Stimulated activated memory B cell treated with anti-CD40 and anti-IgM and Interleukin-4, amounts not matched to agents 10 μg/mL and 1 μg/mL and 100 μg/mL, for 72 hours (primary cell): ENCODE data around the gene AASS.
A peak's percentile ranks its signal among the peaks of the same experiment; 100 is the strongest.
"Not testable (repeated sequence)": the region's sequence is repeated elsewhere in the genome, so short reads cannot be mapped to it uniquely, and the experiment has no call there.

Source experiments
- ATAC-seq: fragments of 150-1000 bp; cut with Tn5 transposase; 2 replicates; pipeline ENCODE4 v1.10.0; 2021
- H3K27ac Mint-ChIP-seq: one replicate; pipeline ENCODE4 v1.8.0; 2022; ENCODE audit warnings: mild to moderate bottlenecking, mixed read lengths
- H3K27me3 Mint-ChIP-seq: one replicate; pipeline ENCODE4 v1.8.0; 2022; ENCODE audit warnings: mixed read lengths
- H3K36me3 Mint-ChIP-seq: one replicate; pipeline ENCODE4 v1.8.0; 2022; ENCODE audit warnings: mixed read lengths
- H3K4me1 Mint-ChIP-seq: one replicate; pipeline ENCODE4 v1.8.0; 2022; ENCODE audit warnings: mixed read lengths
- H3K4me3 Mint-ChIP-seq: one replicate; pipeline ENCODE4 v1.8.0; 2022; ENCODE audit warnings: mild to moderate bottlenecking, moderate library complexity, mixed read lengths
- H3K9me3 Mint-ChIP-seq: one replicate; pipeline ENCODE4 v1.8.0; 2022; ENCODE audit warnings: mixed read lengths

Gene AASS

DNA sequence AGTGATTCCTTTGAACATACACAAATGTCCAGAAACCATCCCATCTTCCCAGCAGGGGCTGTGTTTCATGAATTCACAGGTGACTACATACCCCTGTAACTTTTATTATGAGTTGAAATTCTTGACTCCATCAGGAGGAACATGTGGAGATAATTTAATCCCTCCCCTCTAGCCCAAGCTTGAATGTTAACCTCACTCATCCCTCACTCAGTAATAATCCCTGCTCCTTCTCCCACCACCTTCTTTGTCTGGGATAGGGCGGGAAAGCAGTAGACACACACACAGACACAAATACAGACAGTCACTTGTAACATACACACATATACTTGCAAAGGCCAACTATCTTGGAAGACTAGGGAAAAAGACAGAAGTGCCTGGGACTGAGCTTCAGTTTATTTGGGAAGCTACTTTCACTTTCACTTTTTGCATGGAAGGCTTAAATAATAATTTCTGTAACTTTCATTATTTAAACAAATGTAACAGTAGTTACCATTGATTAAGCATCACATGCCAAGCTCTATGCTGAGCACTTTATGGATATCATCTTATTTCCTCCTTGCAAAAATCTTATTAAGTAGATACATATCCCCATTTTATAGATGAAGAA, 7.3 kb downstream of the AASS start:
- H3K27me3 Mint-ChIP-seq: no peaks in the 10 kb centered on the region
- peaks cover 25% of the 10 kb centered on the region for H3K4me1 Mint-ChIP-seq
- no peak overlapping the region for H3K4me3 Mint-ChIP-seq
- no peaks in the 10 kb centered on the region for H3K9me3 Mint-ChIP-seq
- H3K27ac Mint-ChIP-seq: no peak overlapping the region
- H3K36me3 Mint-ChIP-seq: no peaks in the 10 kb centered on the region
- ATAC-seq: no peak

GRCh38 chr7:122136078-122136477, 8.0 kb downstream of the AASS start:
- Mint-ChIP-seq H3K36me3 (no peaks in the 10 kb centered on the region), H3K4me1 (peaks cover 20% of the 10 kb centered on the region), H3K4me3 (no peak overlapping the region), H3K27ac (no peak overlapping the region), H3K27me3 (no peaks in the 10 kb centered on the region), H3K9me3 (no peaks in the 10 kb centered on the region)
- no peak for ATAC-seq

DNA sequence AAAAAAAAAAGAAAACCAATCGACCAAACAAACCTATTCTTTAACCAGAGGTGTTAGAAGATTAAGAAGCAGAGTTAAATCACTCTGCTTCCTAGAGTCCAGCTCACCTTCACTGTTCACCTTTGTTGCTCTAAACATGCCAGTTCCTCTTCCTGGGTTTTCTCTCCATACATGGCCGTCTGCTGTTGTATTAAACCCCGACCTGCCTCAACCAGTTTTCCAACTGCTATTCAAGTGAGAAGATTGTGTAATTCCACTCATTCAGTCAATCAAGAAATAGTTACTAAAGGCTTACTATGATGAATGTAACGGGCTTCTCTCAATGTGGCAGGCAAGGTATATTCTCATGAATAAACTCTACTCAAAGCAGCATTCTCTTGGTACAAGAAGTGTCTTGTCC, 8.8 kb downstream of the AASS start:
- H3K36me3 Mint-ChIP-seq: no peaks in the 10 kb centered on the region
- no peak for ATAC-seq
- H3K4me1 Mint-ChIP-seq: peaks cover 20% of the 10 kb centered on the region
- H3K4me3 Mint-ChIP-seq: no peak overlapping the region
- no peaks in the 10 kb centered on the region for H3K27me3 Mint-ChIP-seq
- no peak overlapping the region for H3K27ac Mint-ChIP-seq
- H3K9me3 Mint-ChIP-seq: no peaks in the 10 kb centered on the region

GRCh38 chr7:122134793-122135192, 9.3 kb downstream of the AASS start:
- not testable (repeated sequence) for H3K27me3 Mint-ChIP-seq, H3K9me3 Mint-ChIP-seq, H3K27ac Mint-ChIP-seq, ATAC-seq, H3K4me3 Mint-ChIP-seq, H3K36me3 Mint-ChIP-seq
- peaks cover 20% of the 10 kb centered on the region for H3K4me1 Mint-ChIP-seq

- H3K27ac Mint-ChIP-seq: no peak overlapping the region
- no peaks in the 10 kb centered on the region for H3K27me3 Mint-ChIP-seq
- H3K4me1 Mint-ChIP-seq: peaks cover 20% of the 10 kb centered on the region
- H3K36me3 Mint-ChIP-seq: no peaks in the 10 kb centered on the region
- H3K9me3 Mint-ChIP-seq: no peaks in the 10 kb centered on the region
- no peak for ATAC-seq
- H3K4me3 Mint-ChIP-seq: no peak overlapping the region
Observed at GRCh38 chr7:122133477-122133876, 10.6 kb downstream of the AASS start.

- H3K4me1 Mint-ChIP-seq: peaks cover 13% of the 10 kb centered on the region
- H3K27ac Mint-ChIP-seq: no peak overlapping the region
- no peaks in the 10 kb centered on the region for H3K27me3 Mint-ChIP-seq
- ATAC-seq: no peak
- no peaks in the 10 kb centered on the region for H3K36me3 Mint-ChIP-seq
- no peaks in the 10 kb centered on the region for H3K9me3 Mint-ChIP-seq
- no peak overlapping the region for H3K4me3 Mint-ChIP-seq
Observed at GRCh38 chr7:122132341-122132740, 11.7 kb downstream of the AASS start.

GRCh38 chr7:122123746-122124145, 20.3 kb downstream of the AASS start:
- H3K4me3 Mint-ChIP-seq: no peak overlapping the region
- ATAC-seq: no peak
- no peaks in the 10 kb centered on the region for H3K4me1 Mint-ChIP-seq
- H3K27me3 Mint-ChIP-seq: no peaks in the 10 kb centered on the region
- peaks cover 4% of the 10 kb centered on the region for H3K36me3 Mint-ChIP-seq
- H3K9me3 Mint-ChIP-seq: no peaks in the 10 kb centered on the region
- H3K27ac Mint-ChIP-seq: no peak overlapping the region

GRCh38 chr7:122118757-122119156, 25.3 kb downstream of the AASS start:
- Mint-ChIP-seq H3K4me1 (no peaks in the 10 kb centered on the region), H3K9me3 (no peaks in the 10 kb centered on the region), H3K36me3 (peaks cover 7% of the 10 kb centered on the region), H3K27ac (no peak overlapping the region), H3K27me3 (no peaks in the 10 kb centered on the region), H3K4me3 (no peak overlapping the region)
- no peak for ATAC-seq

- Mint-ChIP-seq H3K9me3 (peaks cover 27% of the 10 kb centered on the region), H3K27ac (no peak overlapping the region), H3K4me1 (no peaks in the 10 kb centered on the region), H3K4me3 (no peak overlapping the region), H3K36me3 (peaks cover 62% of the 10 kb centered on the region), H3K27me3 (no peaks in the 10 kb centered on the region)
- no peak for ATAC-seq
Observed at GRCh38 chr7:122103064-122103463, 41.0 kb downstream of the AASS start.

GRCh38 chr7:122100021-122100420, 44.0 kb downstream of the AASS start:
- H3K4me1 Mint-ChIP-seq: no peaks in the 10 kb centered on the region
- H3K4me3 Mint-ChIP-seq: no peak overlapping the region
- H3K27ac Mint-ChIP-seq: no peak overlapping the region
- no peak for ATAC-seq
- no peaks in the 10 kb centered on the region for H3K27me3 Mint-ChIP-seq
- H3K9me3 Mint-ChIP-seq: peaks cover 7% of the 10 kb centered on the region
- peaks cover 37% of the 10 kb centered on the region for H3K36me3 Mint-ChIP-seq

- H3K27ac Mint-ChIP-seq: no peak overlapping the region
Observed at GRCh38 chr7:122095642-122096041, 48.4 kb downstream of the AASS start.

GRCh38 chr7:122094549-122094948, 49.5 kb downstream of the AASS start:
- H3K27ac Mint-ChIP-seq: no peak overlapping the region
- no peaks in the 10 kb centered on the region for H3K27me3 Mint-ChIP-seq
- no peaks in the 10 kb centered on the region for H3K9me3 Mint-ChIP-seq
- no peaks in the 10 kb centered on the region for H3K4me1 Mint-ChIP-seq
- H3K4me3 Mint-ChIP-seq: no peak overlapping the region
- no peaks in the 10 kb centered on the region for H3K36me3 Mint-ChIP-seq
- ATAC-seq: no peak

More at GRCh38 chr7:122095642-122096041, 48.4 kb downstream of the AASS start:
- Mint-ChIP-seq H3K27me3 (no peaks in the 10 kb centered on the region), H3K4me1 (no peaks in the 10 kb centered on the region), H3K9me3 (no peaks in the 10 kb centered on the region), H3K4me3 (no peak overlapping the region), H3K36me3 (peaks cover 11% of the 10 kb centered on the region)
- no peak for ATAC-seq

- H3K36me3 Mint-ChIP-seq: no peaks in the 10 kb centered on the region
- H3K27me3 Mint-ChIP-seq: no peaks in the 10 kb centered on the region
- no peaks in the 10 kb centered on the region for H3K4me1 Mint-ChIP-seq
- no peak overlapping the region for H3K4me3 Mint-ChIP-seq
- no peak overlapping the region for H3K27ac Mint-ChIP-seq
- peak; percentile 64 for ATAC-seq
- H3K9me3 Mint-ChIP-seq: no peaks in the 10 kb centered on the region
Observed at GRCh38 chr7:122092964-122093797, 50.9 kb downstream of the AASS start.

DNA sequence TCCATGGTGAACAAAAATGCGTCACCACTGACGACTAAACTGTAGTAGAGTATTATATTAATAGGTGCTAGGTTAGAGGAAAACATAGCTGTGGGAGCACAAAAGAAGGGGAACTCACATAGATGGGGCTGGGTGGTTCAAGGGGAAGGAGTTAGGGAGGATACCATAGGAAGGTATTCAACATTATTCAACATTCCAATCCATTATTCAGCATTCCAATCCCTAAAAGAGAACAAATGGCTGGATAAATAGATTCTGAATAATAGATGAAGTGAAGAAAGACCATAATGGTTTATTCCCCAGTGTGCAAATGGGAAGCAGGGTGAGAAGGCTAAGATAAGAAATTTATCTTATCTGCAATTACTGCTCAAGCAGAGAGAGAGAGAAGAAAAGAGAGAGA, 61.4 kb downstream of the AASS start:
- H3K4me1 Mint-ChIP-seq: no peaks in the 10 kb centered on the region
- no peak for ATAC-seq

GRCh38 chr7:122082160-122082559, 61.9 kb downstream of the AASS start:
- peaks cover 32% of the 10 kb centered on the region for H3K36me3 Mint-ChIP-seq
- H3K27ac Mint-ChIP-seq: no peak overlapping the region
- H3K9me3 Mint-ChIP-seq: no peaks in the 10 kb centered on the region
- H3K4me1 Mint-ChIP-seq: no peaks in the 10 kb centered on the region
- H3K4me3 Mint-ChIP-seq: no peak overlapping the region
- ATAC-seq: no peak
- H3K27me3 Mint-ChIP-seq: no peaks in the 10 kb centered on the region

More for the DNA sequence above, 61.4 kb downstream of the AASS start:
- Mint-ChIP-seq H3K27ac (no peak overlapping the region), H3K4me3 (no peak overlapping the region), H3K36me3 (peaks cover 27% of the 10 kb centered on the region), H3K27me3 (no peaks in the 10 kb centered on the region), H3K9me3 (no peaks in the 10 kb centered on the region)

DNA sequence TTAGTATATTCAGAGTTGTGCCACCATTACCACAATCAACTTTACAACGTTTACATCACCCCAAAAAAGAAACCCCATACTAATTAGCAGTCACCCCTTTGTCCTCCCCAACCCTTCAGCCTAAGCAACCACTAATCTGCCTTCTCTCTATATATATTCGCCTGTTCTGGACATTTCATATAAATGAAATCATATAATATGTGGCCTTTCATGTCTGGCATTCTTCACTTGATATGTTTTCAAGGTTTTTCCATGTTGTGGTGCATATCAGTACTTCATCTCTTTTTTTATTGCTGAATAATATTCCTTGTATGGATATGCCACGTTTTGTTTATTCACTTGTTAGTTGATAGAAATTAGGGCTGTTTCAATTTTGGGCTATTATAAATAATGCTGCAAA, 70.4 kb downstream of the AASS start:
- no peaks in the 10 kb centered on the region for H3K9me3 Mint-ChIP-seq
- no peaks in the 10 kb centered on the region for H3K27me3 Mint-ChIP-seq
- ATAC-seq: no peak
- no peak overlapping the region for H3K4me3 Mint-ChIP-seq
- H3K36me3 Mint-ChIP-seq: peaks cover 25% of the 10 kb centered on the region
- H3K27ac Mint-ChIP-seq: no peak overlapping the region
- H3K4me1 Mint-ChIP-seq: no peaks in the 10 kb centered on the region
